CD4-positive, alpha-beta T cell treated with Interleukin-17A for 1 hour (primary cell): ENCODE data around the gene SMC3.
"Not testable (repeated sequence)": the region's sequence is repeated elsewhere in the genome, so short reads cannot be mapped to it uniquely, and the experiment has no call there.

Source experiments
- DNase-seq: peaks from one replicate; pipeline ENCODE4 v3.0.0-alpha.2; 2020

SMC3 gene

DNA sequence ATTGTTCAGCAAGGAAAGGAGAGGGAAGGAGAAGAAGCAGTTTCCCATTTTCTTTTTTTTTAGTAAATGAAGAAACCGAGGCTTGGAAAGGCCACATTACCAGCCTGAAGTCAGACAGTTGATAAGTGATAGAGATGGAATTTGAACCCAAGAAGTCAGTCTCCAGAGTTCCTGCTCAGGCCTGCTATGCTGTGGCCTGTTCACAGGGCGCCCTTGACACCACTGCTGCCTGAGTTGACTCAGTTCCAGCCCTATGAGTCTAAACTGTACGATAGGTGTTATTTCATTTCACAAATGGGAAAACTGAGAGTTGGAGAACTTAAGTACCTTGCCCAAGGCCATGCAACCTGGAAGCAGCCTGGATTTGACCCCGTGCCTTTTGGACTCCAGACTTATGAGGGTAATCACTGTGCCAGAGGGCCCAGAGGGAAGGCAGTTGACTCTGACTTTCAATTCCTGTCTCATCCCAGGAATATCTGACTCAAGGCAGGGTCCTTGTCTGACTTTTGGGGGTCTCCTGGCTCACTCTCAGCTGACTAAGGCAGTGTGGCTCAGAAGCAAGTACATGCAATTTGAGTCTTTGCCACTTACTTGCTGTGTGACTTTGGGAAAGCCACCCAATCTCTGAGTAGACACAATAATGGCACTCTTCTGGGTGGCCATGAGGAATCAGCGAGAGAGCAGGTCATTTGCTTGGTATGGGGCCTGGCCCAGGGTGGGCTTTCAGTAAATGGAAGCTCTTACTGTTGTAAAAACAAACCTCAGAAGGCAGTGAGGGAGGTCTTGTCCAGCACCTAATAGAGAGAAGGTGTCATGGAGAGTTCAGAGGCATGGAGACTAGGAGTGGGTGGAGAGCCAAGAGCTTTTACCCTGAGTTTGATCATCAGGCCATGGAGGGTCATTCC lies 58.7 kb downstream of the SMC3 start:
- no peak for DNase-seq

DNA sequence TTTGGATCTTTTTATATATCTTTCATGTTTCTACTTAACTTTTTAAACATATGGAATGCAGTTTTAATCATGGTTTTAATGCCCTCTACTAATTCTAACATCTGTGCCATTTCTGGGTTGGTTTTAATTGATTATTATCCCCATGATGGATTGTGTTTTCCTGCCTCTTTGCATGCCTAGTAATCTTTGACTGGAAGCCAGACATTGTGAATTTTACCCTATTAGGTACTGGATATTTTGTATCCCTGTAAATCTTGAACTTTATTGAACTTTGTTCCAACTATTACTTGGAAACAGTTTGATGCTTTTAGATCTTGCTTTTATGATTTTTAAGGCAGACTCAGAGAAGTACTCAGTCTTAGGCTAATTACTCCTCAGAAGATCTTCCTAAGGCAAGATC lies 60.7 kb downstream of the SMC3 start:
- no peak for DNase-seq

DNA sequence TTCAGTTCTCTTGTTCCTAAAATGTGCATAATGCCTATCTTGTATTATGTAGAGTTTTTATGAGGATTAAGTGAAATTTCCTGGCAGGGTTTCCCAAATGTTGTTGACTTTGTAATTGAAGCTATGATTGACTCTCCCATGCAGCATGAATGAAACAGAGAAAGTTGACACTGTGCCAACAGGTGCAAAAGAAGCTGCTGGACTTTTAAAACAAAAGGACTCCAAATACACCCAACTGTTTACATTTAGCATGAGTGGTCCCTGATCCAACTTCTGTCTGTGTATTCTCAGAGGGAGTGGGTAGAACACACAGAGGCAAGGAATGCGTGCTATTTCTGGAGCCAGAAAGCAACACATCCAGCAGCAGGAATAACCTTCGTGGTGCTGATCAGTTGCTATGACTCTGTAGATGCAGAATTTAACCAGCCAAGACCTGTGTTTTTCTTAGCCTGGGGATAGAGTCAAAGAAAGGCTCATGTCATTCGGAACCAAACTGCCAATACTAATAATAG lies 62.2 kb downstream of the SMC3 start:
- no peak for DNase-seq

DNA sequence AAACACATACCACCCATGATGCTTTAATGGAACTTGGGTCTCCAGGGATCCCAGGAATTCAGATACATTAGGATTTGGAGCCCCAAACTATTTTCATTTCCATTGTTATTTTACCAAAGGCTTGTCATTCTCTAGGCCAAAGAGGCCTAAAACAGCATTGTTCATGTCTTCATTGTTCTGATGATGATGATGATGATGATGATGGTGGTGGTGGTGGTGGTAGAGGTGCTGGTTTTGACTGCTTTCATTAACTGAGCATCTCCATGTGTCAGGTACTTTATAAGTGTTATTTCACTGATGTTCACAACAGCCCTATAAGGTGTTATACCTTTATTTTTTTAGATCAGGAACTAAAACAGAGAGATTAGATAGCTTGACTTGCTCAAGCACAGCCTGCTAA lies 64.4 kb downstream of the SMC3 start:
- DNase-seq: no peak

DNA sequence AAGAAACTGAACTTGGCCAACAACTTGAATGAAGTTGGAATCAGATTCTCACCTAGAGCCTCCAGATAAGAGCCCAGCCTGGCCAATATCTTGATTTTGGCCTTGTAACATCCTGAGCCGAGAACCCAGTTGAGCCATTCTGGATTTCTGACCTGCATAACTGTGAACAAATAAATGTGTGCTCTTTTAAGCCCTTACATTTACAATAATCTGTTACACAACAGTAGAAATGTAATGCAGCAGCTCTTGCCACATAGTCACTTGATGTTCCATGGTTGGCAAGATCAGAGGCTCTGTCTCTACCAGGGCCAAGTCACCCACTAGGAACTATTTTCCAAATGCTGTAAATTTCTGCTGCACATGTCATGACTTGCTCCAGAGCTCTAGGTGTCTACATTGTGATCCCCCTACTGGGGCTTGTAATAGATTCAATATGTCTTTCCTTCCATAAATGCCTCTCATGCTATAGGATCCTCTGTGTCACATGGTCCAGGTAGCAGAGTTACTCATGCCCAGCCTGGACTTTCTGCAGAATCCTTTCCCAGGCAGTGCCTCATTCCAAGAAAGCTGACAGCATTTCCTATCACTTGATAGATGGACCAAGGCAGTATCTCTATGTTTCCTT lies 65.2 kb downstream of the SMC3 start:
- no peak for DNase-seq

DNA sequence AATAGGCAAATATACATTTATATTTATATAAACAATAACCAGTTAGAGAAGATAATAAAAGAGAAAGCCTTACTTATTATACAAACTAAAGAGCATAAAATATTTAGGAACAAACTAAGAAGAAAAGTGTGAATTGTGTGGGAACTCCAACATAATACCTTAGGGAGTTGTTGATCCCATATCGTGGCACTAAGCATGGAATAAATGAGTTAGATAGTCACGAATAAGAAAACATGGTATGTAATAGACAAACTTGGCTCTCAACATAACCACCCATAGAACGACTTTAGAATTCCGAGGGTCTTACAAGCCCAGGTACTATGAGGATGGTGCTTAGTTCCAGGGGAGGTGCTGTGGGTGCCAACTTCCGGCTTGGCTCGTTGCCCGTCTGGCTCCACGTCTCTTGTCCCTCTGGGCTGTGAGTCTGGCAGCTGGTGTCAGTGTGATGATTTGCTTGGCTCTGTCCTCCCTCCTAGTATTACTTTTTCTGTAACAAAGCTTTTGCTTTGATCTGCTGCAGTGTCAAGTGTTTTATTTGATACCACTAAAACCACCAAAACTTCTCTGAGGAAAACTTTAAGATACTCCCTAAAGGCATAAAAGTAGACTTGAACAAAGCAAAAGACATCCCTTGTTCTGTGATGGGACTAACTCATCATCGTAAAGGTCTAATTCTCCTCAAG lies 67.2 kb downstream of the SMC3 start:
- no peak for DNase-seq

DNA sequence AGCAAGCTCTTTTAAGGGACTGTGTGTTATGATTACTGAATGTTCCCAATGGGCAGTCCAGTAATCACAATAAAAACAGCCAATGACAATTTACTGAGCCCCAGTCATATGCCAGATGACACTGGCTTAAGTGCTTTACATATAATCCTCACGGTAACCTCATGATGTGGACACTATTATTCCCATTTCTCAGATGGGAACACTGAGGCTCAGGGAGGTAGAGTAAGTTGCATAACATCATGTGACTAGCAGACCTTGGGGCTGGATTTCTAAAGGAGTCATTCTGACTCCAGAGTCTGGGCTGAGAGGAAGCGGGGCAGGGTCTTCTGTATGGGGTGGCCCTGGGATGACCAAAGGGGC lies 69.1 kb downstream of the SMC3 start:
- DNase-seq: no peak

DNA sequence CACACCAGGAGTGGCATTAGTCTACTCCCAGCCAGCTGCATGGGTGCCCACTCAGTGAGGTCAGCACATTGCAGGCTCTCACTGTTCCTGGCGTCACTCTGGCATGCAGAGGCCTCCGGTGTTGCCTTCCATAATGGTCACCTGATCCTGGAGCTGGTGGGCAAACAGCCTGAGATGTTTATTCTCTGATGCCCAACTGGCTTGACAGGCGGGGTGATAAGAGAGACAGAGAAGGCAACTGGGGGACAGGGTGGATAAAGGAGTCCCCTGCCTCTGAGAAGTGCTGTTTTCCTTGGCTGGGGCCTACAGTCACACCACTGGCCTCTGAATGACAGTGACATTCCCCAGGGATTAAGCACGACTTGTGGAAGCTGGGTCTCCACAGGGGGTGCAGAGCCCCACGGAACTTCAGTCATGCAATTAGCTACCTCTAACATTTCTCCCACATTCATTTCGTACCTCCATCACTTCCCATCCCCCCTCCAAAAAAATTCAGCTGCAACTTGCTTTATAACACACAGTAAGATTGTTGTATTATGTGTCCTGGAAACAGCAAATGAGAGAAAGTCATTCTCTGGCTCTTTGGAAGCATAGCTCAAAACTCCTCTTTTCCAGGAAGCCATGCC lies 69.5 kb downstream of the SMC3 start:
- DNase-seq: no peak

DNA sequence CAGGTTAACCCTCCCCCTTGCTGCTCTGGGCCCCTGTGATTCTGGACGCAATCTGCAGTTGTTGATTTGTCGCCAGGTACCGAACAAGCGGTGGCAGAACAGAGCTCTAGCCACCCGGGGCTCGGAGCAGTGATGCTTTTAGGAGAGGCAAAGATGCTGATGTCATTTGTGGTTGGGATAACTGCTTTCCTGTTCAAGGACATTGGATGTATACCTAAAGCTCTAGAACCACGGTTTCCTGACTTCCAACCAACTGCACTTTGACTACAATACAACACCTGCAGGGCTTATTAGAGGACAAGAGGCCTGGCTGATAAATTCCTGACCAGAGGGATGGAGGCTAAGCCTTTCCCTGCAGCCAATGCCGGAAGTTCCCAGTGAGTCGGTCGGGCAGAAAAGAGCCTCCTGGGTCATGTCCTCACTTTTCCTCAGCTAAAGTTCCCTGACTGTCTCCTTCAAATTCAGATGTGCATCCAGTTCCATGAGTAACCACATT lies 70.1 kb downstream of the SMC3 start:
- no peak for DNase-seq

DNA sequence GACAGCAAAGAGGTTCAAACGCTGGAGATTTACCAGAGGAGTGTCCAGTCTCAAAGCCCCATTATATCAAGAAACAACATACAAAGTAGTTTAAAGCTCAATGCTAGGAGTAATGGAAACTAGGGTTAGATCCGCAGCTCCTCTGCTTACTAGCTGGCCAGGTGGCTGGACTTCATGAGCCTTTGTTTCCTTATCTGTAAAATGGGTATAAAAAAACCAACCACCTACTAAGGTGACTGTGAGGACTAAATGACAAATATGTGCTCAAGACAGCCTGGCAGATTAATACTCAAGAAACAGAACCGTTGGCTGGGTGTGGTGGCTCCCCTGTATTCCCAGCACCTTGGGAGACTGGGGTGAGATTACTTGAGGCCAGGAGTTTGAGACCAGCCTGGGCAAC lies 70.8 kb downstream of the SMC3 start:
- DNase-seq: no peak

DNA sequence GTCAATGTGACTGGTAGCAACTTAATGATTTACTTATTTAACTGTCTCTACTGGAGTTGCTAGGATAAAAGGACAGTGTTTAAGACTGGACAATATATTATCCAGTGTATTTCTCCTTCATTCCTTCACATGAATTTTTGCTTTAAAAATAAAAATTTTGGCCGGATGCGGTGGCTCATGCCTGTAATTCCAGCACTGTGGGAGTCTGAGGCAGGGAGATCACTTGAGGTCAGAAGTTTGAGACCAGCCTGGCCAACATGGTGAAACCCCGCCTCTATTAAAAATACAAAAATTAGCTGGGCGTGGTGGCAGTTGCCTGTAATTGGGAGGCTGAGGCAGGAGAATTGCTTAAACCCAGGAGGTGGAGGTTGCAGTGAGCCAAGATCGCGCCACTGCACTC lies 71.6 kb downstream of the SMC3 start:
- DNase-seq: not testable (repeated sequence)

DNA sequence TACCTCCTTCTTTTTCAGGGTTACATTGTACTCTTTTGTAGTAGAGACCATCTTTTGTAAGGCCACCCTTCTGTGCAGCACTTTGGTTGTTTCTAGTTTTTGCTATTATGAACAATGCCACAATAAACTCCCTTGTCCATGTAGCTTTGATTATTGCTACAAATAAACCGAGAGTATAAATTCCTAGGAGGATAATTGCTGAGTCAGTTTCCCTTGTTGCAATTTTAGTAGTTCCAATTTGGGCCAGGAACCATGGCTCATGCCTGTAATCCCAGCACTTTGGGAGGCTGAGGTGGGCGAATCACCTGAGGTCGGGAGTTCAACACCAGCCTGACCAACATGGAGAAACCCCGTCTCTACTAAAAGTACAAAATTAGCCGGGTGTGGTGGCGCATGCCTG lies 72.4 kb downstream of the SMC3 start:
- DNase-seq: not testable (repeated sequence)

DNA sequence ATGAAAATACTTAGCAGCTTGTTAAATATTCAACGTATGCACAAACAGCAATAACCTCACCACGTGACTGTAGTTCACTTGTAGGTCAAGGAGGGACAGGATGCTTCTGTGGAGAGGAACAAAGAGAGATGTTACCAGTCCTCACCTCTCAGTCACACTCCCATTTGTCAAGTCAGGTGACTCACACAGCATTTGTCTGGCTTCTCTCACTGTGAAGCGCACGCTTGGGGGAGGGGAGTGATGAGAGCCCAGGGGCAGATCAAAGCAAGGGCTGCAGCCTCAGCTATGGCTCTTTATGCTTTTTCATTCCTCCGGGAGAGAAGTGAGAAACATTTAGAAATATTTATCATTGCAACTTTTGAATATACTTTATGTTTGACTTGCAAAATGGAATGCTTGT lies 73.8 kb downstream of the SMC3 start:
- peak; percentile 14 for DNase-seq

DNA sequence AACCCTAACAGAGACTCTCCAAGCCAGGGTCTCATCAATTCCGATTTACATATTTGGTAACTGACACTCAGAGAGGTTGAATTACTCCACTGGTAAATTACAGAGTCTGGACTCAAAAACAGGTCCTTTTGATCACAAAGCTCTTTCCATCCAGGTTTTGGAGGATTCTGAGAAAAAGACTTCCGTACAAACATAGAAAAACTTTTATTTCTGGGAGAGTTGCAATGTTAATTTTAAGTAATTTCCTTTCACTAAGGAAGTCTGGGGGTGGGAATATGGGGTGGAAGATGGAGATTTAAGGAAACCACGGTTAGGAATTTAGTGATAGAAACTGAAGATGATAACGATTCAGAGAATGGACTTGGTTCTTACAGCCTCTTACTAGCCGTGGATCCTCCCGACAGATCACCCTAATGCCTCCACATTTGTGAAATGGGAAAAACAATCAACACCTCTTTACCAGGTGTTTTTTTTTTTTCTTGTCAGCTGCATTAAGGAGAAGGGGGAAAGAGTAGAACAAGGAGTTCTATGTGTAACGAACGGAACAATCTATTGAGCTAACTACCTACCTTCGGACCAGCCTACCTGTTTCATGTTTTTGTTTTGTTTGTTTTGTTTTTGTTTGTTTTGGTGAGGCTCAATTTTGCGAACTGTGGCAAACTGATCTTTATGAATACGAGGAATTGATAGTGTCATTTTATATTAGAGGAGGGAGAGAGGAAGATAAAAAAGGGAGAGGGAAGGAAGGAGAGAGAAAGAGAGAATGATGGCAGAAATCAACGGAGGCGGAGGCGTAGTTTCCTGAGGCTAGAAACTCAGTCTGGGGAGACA lies 74.9 kb downstream of the SMC3 start:
- no peak for DNase-seq

DNA sequence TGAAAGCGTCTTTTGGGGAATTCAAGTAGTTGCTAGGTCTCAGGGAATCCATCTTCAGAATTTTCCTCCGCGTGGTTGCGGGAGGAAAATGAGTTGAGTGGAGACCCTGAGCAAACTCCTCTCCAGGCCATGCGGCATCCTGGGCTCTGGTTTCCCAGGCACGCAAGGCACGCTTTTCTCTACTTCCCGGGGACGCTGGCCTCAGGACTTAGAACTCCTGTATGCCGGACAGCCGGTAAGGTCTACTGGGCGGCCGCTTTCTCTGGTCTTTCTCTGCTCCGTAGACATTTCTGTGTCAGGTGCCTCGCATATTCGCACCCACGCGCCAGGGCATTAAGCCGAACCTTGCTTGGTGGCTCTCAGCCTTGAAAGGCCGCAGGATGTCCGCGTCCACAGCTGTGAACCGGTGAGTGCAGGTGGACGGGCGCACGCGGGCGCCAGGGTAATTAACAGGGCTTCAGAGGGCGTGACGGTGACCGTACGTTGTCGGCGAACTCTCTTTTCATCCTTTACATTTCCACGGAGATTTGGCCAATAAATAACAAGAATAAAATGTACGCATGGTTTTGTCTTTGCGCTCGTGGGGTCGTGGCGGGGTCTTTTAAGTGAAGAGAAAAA lies 75.6 kb downstream of the SMC3 start:
- no peak for DNase-seq

DNA sequence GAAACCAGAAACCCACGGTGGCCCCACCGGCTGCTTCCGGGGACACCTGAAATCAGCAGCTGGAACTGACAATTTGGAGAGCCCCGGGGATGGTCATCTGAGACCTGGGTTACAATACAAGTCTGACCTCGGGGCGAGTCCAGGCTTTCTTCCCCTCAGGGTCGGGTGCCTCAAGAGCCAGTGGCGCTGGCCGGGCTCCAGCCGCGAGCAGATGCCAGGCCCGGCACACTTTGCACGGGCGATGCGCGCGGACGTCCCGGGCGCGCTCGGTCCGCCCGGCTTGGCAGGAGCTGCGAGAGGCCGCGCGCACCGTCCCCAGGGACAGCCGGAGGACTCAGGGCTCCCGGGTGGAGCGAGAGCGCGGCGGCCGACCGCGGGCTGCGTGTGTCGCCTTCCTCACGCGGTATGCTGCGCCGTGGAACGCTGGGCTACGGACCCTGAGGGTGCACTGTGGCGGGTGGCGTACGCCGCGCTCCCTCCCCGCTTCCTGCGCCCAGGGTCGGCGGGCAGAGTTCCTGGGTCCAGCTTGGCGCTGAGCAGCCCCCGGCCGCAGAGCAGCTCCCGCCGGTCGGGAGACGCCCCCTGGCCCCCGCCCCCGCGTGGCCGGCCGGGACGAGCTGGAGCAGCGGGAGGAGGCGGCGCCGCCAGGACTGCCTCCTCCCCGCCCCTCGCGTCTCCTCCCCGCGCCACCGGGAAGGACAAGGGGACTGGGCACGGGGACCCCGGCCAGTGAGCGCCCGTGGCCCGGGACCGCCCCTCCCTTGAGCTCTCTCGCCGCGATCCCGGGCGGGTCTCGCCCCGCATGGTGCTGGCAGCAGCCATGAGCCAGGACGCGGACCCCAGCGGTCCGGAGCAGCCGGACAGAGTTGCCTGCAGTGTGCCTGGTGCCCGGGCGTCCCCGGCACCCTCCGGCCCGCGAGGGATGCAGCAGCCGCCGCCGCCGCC lies 76.4 kb downstream of the SMC3 start, which contains the start of gene RBM20:
Gene RBM20, plus strand, starts transcription at position 684 of the 945 bp plus-strand sequence. Its CDS starts 119 bp downstream, at position 803.
- no peak for DNase-seq

DNA sequence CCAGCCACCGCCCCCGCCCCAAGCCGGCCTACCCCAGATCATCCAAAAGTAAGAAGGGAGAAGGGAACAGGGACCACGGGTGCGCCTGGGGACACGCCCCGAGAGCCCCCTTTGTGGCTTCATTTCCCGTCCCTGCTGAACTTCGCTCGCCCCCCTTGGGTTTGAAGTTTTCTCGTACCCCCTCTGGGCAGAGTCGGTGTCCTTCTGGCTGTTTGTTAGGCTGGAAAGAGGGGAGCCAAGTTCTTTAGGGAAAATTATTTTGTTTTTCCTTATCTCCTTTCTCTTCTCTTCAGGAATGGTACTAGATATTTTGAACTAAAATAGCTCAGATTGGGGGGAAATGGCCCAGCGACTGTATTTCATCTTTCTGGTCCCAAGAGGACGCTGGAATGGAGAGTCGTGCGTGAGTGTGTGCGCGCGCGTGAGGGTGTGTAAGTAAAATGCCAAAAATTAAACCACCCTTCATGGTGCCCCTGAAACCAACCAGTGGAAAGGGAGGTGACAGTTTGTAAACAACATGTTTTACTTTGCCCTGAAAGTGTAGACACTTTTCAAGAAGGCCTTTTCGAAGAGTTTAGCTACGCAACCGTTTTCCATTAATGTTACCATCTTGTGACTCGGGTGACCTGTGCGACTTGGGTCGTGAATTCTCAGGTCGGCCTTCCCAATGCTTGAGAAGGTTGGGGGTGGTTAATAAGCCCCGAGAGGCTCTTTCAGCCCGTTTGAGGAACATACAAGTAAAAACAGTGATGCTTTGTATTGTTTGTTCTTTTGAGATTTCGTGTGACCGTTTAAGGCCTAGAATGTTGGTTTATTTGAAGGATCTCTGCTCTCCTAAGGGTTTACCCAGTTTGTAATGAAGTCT lies 77.3 kb downstream of the SMC3 start:
- no peak for DNase-seq

DNA sequence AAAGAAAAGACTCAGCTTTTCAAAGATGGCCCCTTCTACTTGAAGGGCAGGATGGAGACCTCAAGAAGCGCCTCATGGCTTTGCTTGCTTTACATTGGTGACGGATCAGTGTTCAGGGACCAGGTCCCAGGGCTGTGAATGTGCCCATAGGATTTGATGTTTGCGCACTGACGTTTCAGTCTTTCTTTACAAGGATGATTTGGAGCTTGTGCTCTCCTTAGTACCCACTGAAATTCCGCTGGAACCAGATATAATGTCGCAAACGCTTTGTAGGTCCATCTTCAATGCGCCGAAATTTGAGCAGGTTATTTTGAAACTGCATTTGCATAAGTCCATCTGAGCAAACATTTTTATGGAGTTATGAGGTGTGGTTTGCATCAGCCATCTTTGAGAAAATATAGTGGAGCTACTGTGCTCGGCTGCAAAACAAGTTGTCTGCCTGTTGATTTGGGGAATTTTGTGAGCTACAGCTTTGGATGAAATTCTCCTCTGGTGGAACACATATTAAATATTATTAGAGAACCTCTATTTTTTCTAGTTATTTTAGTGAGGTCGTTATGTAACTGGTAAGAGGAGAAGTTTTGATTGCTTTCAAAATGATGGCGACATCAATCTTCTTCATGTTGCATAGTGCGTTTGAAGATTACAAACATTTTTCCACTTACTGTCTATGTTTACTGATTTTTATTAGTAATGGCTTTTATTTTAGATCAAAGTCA lies 79.1 kb downstream of the SMC3 start:
- DNase-seq: no peak

DNA sequence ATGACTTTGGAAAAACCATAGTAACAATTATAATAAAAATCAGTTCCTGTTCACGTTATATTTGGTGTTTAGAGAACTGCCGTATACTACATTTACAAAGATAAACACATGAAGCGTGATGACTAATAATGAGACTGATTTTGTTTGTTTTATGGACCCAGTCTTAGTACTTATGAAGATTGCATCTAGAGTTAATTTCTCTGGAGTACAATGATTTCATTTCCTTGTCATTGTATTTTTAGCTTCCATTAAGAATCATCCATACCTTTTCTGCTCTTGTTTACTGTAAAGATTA lies 79.6 kb downstream of the SMC3 start:
- DNase-seq: no peak
